Measurements from ENCODE around the gene SPINT2.

DNA sequence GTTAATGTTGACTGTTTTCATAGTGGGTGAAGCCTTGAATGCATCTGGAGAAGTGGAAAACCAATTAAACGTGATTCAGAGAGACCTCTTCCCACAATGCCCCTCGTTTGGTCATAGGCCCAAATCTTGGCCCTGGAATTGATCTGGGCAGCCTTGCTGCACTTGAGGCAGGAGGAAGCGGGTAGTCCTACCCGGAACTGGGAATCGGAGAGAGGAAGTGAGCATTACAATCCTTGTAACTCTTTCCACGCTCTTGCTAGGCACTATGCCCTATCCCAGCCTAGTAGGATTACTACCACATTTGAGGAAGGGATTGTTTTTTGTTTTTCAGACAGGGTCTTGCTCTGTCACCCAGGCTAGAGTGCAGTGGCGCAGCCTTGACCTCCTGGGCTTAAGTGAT lies 58.9 kb downstream of the SPINT2 start:
- TF ChIP-seq TAF1 (IDR thresholded peaks at IDR 0.05; ENCODE audit: borderline replicate concordance, low read depth, low read length) (no peak), POLR2A (IDR thresholded peaks at IDR 0.05; ENCODE audit: low read depth, low read length) (no peak), POLR2AphosphoS5 (IDR thresholded peaks at IDR 0.05; ENCODE audit: low read depth, low read length) (no peak)
